Activated naive CD8-positive, alpha-beta T cell (primary cell): Measurements from ENCODE around the gene EXOC1L.

Source experiments
- H3K27ac Mint-ChIP-seq: one replicate; pipeline ENCODE4 v1.8.0; 2021; ENCODE audit warnings: mixed read lengths
- H3K27me3 Mint-ChIP-seq: one replicate; pipeline ENCODE4 v1.8.0; 2021; ENCODE audit warnings: mixed read lengths
- H3K36me3 Mint-ChIP-seq: one replicate; pipeline ENCODE4 v1.8.0; 2021; ENCODE audit warnings: mixed read lengths
- H3K4me1 Mint-ChIP-seq: one replicate; pipeline ENCODE4 v1.8.0; 2021; ENCODE audit warnings: low read depth, mixed read lengths
- H3K4me3 Mint-ChIP-seq: one replicate; pipeline ENCODE4 v1.8.0; 2021; ENCODE audit warnings: mild to moderate bottlenecking, mixed read lengths
- H3K9me3 Mint-ChIP-seq: one replicate; pipeline ENCODE4 v1.8.0; 2021; ENCODE audit warnings: low read depth, mixed read lengths

EXOC1L gene

DNA sequence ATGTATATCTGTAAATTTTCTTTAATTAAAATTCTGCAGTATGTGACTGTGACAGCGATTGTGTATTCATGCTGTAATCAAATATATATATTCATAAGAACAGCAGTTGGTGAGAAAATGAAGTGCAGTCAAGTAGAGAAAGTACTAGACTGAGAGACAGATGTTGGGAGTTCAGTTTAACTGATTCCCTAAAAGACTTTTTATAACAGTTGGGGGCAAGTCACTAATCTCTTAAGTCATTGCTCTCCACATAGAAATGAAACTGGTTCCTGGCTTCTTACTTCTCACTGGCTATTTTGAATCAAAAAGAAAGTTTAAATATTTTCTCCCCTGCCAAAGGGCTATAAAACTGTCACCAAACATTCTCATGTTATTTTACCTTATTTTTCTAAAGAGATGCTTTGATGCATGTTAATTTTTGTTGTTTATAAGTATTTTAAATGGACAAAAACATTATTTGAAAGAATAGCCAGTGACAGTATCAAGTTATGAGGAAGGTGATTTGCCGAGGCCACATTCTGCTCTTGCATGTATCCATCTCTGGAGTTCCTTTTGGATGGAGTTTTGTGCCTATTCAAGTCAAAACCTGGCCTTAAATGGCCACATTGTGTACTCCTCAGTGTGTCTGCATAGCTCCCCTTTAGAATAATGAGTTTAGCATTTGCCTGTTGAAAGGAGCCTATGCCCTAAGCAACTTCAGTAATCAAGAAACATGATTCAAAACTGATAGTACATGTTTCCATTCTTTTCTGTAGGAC is 64.7 kb downstream of the EXOC1L start:
- peaks cover 11% of the 10 kb centered on the region for H3K4me1 Mint-ChIP-seq
- H3K36me3 Mint-ChIP-seq = peaks cover 11% of the 10 kb centered on the region
- H3K27me3 Mint-ChIP-seq = no peaks in the 10 kb centered on the region
- no peak overlapping the region for H3K4me3 Mint-ChIP-seq
- H3K9me3 Mint-ChIP-seq = no peaks in the 10 kb centered on the region
- no peak overlapping the region for H3K27ac Mint-ChIP-seq

DNA sequence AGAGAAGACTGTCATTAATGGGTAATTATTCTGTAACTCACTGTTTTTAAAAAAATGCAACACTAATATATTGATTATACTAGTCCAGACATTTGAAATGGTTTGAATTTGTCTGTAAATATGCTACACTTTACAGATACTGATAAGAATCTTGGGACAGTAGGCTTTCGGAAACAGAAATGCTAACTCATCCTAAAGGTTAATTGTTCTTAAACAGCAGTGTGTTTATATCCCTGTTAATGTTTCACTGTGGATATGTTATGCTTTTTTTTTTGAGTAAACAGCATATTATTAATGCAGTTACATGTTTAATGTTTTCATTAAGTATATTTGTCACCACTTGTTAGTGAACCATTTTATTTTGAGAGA is 65.2 kb downstream of the EXOC1L start:
- peaks cover 9% of the 10 kb centered on the region for H3K36me3 Mint-ChIP-seq
- peaks cover 11% of the 10 kb centered on the region for H3K4me1 Mint-ChIP-seq
- H3K4me3 Mint-ChIP-seq = no peak overlapping the region
- no peaks in the 10 kb centered on the region for H3K9me3 Mint-ChIP-seq
- H3K27ac Mint-ChIP-seq = no peak overlapping the region
- no peaks in the 10 kb centered on the region for H3K27me3 Mint-ChIP-seq
